GM06990 (cell line): Measurements from ENCODE around the gene MEF2D.
A peak's percentile ranks its signal among the peaks of the same experiment; 100 is the strongest.

ENCODE experiments used
- DNase-seq: peaks from one replicate; pipeline ENCODE4 v3.0.0-alpha.2; 2011; ENCODE audit not compliant: insufficient read length; ENCODE audit errors: extremely low read depth
- H3K27me3 ChIP-seq: replicated peaks from 2 replicates; pipeline ENCODE4 v1.6.0; 2011; ENCODE audit warnings: low read length; ENCODE audit not compliant: control insufficient read depth, insufficient read depth
- H3K36me3 ChIP-seq: 2 replicates; pipeline ENCODE4 v1.5.1; 2011; ENCODE audit warnings: low read length; ENCODE audit not compliant: control insufficient read depth, insufficient read depth
- H3K4me3 ChIP-seq: replicated peaks from 2 replicates; pipeline ENCODE4 v1.5.1; 2011; ENCODE audit warnings: low read depth, mild to moderate bottlenecking, control low read depth, low read length
- CTCF ChIP-seq: IDR thresholded peaks from 2 replicates; pipeline ENCODE4 v1.5.1; 2011; ENCODE audit warnings: low read length, control low read depth, mild to moderate bottlenecking, inconsistent platforms; ENCODE audit not compliant: insufficient read depth, poor library complexity, severe bottlenecking

MEF2D gene

GRCh38 chr1:156467906-156468305, 32.7 kb downstream of the MEF2D start:
- no peak for DNase-seq
- no peak for TF ChIP-seq CTCF
- Histone ChIP-seq H3K36me3 (peaks cover 46% of the 10 kb centered on the region), H3K4me3 (no peak overlapping the region), H3K27me3 (no peaks in the 10 kb centered on the region)

GRCh38 chr1:156467385-156467784, 33.2 kb downstream of the MEF2D start:
- Histone ChIP-seq H3K4me3 (no peak overlapping the region), H3K36me3 (peaks cover 46% of the 10 kb centered on the region), H3K27me3 (no peaks in the 10 kb centered on the region)
- DNase-seq, result no peak
- TF ChIP-seq CTCF, result no peak

- peak; percentile 3 for TF ChIP-seq CTCF
- H3K36me3 ChIP-seq, result peaks cover 35% of the 10 kb centered on the region
- no peak overlapping the region for H3K4me3 ChIP-seq
- no peaks in the 10 kb centered on the region for H3K27me3 ChIP-seq
- DNase-seq, result no peak
These were observed 34.7 kb downstream of the MEF2D start for GRCh38 chr1:156465747-156466365.

- no peak overlapping the region for H3K4me3 ChIP-seq
- no peak for DNase-seq
- no peaks in the 10 kb centered on the region for H3K27me3 ChIP-seq
- TF ChIP-seq CTCF, result no peak
- peaks cover 35% of the 10 kb centered on the region for H3K36me3 ChIP-seq
These were observed 35.6 kb downstream of the MEF2D start for GRCh38 chr1:156464825-156465452.

GRCh38 chr1:156464335-156464734, 36.2 kb downstream of the MEF2D start:
- H3K36me3 ChIP-seq, result peaks cover 32% of the 10 kb centered on the region
- no peaks in the 10 kb centered on the region for H3K27me3 ChIP-seq
- no peak for TF ChIP-seq CTCF
- no peak for DNase-seq
- no peak overlapping the region for H3K4me3 ChIP-seq
